GM18526 (cell line): ENCODE measurements around the gene ONECUT3.

Experiments used
- POLR2A ChIP-seq: IDR thresholded peaks from 3 replicates; pipeline ENCODE4 v1.6.1; 2011; ENCODE audit not compliant: insufficient read length; ENCODE audit errors: extremely low read depth

The ONECUT3 gene

GRCh38 chr19:1822210-1822609 is 68.9 kb downstream of the ONECUT3 start:
- TF ChIP-seq POLR2A: no peak

DNA sequence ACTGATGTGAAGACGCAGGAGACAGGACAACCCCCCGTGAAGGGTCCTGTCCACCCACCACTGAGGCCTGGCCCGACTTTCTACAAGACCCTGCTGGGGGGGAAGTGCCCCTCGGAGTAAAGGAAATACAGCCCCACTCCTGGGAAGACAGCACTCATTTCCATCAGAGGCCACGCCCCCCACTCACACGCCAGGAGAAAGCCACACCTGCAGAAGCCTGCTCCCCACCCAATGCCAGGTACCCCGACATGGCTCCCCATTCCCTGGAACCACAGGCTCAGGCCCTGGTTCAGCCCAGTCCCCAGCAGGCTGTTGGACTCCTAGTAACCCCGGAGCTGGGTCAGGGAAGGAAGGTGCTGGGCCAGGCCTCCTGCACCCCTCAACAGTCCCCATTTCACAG is 69.7 kb downstream of the ONECUT3 start:
- TF ChIP-seq POLR2A: no peak

- TF ChIP-seq POLR2A: no peak
These were observed 70.4 kb downstream of the ONECUT3 start for GRCh38 chr19:1823539-1824251.

DNA sequence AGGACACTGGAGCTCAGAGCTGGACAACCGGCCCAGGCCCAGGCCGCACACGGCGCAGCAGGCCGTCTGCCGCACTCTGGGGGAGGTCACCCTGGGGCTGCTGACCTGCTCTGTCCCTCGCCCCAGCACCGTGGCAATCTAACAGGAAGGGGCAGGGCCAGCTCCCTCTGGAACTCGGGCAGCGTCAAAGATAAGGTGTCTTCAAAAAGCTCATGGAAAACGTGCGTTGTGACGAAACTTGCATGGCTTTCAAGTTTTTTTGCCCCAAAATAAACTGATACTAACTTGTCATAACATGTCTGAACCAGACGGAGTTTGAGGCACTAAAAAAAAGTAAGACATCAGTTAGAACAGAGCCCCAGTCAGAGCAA is 70.9 kb downstream of the ONECUT3 start:
- TF ChIP-seq POLR2A: no peak

DNA sequence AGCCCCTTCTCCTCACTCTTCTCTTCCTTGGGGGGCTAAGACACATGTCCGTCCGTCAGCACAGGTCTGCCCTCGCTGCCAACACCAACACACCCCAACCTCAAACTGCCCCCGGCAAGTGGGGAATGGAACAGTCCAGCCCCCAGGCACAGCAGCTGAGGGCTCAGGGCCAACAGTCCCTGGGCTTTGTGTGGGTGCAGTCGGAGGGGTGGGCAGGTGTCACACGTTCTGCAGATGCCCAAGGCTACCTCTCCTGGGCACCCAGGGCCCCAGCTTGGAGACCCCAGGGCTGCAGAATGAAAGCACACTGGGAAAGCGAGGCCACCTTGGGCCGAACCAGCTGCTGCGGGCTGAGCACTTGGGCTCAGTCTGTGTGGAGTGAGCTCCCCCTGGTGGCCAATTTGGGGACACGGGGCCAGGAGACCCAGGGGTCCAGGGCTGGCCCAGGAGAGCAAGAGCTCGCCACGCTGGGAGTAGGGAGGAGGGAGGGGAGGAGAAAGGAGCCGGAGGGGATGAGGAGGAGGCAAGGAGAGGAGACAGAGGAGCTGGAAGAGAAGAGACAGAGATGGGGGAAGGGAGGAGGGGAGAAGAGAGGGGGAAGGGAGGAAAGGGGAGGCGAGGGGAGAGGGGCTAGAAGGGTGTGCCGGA is 72.7 kb downstream of the ONECUT3 start:
- TF ChIP-seq POLR2A: no peak

GRCh38 chr19:1826557-1827521 is 73.5 kb downstream of the ONECUT3 start:
- TF ChIP-seq POLR2A: no peak

GRCh38 chr19:1827566-1828278 is 74.4 kb downstream of the ONECUT3 start:
- TF ChIP-seq POLR2A: no peak

- TF ChIP-seq POLR2A: no peak
These were observed 75.3 kb downstream of the ONECUT3 start for GRCh38 chr19:1828279-1829238.

- TF ChIP-seq POLR2A: no peak
These were observed 76.7 kb downstream of the ONECUT3 start for GRCh38 chr19:1829958-1830357.

GRCh38 chr19:1830568-1830967 is 77.3 kb downstream of the ONECUT3 start:
- no peak for TF ChIP-seq POLR2A
